Stimulated activated CD8-positive, alpha-beta memory T cell treated with anti-CD3 and anti-CD28 coated beads, Interleukin-7, amount 100 ng/mL, for 48 hours (primary cell): Measurements from ENCODE around the gene STAT3.
A peak's percentile ranks its signal among the peaks of the same experiment; 100 is the strongest.
"Not testable (repeated sequence)": the region's sequence is repeated elsewhere in the genome, so short reads cannot be mapped to it uniquely, and the experiment has no call there.

Source experiments
- DNase-seq, 2 donors: peaks; one replicate each; pipeline ENCODE4 v3.0.0-alpha.2; 2020; ENCODE audit warnings: low read depth in 1 of 2; ENCODE audit errors: extremely low read depth in 1 of 2

The STAT3 gene

GRCh38 chr17:42409523-42410318 lies 21.5 kb upstream of the STAT3 start:
- DNase-seq = no peak

- DNase-seq = no peak
These were observed 19.8 kb upstream of the STAT3 start for GRCh38 chr17:42408061-42408460.

GRCh38 chr17:42407289-42407836 lies 19.1 kb upstream of the STAT3 start:
- peak in 1 of 2 donors; percentile 58 for DNase-seq

GRCh38 chr17:42406615-42407288 lies 18.5 kb upstream of the STAT3 start:
- no peak for DNase-seq

- peak; percentile 54 for DNase-seq
These were observed 17.8 kb upstream of the STAT3 start for GRCh38 chr17:42405963-42406495.

DNA sequence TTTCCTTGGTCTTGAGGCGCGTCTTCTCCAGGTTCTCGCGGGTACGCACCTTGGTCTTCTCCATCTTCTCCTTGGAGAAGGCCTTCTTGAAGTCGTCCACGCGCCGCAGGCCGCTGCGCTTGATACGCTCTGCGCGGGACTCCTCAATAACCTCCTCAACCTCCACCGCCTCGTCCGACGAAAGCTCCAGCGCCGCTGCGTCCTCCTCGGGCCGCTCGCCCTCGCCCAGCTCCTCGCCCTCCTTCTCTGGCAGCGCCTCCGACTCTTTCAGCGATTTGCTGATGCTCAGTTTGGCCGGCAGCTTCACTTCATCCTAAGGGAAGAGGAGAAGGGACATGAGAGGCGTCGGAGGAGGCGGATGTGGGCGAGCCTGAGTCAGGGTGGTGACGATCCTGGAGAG lies 16.8 kb upstream of the STAT3 start:
- DNase-seq = no peak

DNA sequence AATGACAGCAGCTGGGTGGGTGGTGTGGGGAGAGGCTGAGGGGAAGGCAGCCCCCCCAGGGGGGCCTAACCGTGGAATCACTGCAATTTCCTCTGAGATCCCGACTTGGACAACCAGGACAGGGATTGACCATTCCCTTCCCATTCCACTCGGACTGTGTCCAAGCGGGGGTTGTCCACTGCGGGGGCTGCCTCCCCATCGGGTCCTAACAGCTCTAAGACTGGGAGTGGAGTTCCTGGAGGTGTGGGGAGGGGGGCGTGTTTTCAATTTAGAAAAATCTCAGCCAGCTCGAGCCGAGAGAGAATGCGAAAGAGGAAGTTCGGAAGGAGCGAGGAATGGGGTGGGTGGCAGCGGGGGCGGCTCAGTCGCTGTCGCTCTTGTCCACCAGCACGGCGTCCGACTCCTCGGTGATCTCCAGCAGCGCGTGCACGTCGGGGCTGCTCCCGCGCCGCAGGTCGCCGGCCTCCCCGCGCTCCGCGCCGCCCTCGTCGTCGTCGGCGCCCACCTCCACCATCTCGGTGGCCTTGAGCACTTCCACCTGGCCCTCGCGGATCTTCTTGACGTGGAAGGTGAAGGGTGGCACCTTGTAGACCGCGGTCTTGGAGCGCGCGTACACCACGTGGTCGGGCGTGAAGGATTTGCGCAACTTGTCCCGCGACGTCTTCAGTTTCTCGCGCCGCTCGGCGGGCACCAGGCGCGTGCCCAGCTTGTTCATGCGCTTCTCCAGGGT lies 16.2 kb upstream of the STAT3 start:
- DNase-seq = no peak

- DNase-seq = no peak
These were observed 14.9 kb upstream of the STAT3 start for GRCh38 chr17:42403150-42403549.

DNA sequence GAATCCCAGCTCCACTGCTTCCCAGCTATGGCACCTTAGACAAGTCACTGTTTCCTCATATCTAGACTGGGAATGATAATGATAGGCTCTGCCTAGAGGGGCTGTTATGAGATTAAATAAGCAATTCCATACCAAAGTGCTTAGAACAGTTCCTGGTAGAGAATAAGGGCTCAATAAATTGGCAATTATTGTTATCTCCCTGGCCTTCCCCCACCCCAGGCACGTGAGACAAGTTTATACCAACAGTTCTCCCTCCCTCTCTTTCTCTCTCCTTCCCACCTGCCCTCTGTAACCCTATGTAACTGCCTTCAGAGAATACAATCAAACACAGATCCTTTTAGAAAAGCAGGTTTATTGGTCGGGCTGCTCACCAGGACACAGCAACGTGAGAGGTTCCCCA lies 13.9 kb upstream of the STAT3 start:
- DNase-seq = no peak

- not testable (repeated sequence) for DNase-seq
These were observed 12.7 kb upstream of the STAT3 start for GRCh38 chr17:42400844-42401375.

DNA sequence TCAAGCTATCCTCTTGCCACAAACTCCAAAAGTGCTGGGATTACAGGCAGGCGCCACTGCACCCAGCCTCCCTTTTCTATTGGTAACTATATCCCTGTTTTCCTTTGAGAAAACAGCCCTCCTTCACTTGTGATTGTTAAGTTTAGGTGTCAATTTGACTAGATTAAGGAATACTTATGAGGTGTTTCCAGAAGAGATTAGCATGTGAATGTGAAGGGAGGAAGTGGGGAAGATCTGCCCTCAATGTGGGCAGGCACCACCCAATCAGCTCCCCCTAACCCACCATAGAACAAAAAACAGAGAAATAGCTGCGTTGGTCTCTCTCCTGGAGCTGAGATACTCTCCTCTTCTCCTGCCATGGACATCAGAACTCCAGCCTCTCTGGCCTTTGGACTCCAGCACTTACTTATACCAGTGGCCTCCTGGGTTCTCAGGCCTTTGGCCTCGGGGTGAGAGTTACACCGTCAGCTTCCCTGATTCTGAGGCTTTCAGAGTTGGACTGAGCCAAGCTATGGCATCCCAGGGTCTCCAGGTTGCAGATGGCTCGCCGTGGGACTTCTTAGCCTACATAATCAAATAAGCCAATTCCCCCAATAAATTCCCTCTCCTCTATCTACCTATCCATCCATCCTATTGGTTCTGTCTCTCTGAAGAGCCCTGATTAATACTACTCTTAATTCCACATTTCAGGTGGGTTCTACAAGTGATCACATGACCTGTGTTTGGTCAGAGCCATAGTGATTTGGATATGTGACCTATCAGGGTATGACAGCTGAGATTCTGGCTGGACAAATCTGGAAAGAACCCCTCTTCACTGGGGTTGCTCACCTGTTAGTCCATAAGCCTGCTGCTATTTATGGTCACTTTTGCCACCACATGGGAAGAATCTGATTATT lies 12.0 kb upstream of the STAT3 start:
- DNase-seq = no peak

DNA sequence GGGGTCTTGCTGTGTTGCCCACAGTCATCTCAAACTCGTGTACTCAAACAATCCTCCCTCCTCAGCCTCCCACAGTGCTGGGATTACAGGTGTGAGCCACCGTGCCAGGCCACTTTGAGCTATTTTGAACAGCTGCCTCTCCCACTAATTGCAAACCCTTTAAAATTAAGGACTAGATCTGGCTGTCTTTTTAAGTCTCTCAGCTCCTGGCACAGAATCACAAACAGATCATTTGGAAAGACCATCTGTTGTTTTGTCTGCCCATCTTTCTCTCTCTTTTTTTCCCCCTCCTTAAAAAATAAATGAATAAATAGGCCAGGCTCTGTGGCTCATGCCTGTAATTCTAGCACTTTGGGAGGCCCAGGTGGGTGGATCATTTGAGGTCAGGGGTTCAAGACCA lies 10.9 kb upstream of the STAT3 start:
- no peak for DNase-seq

DNA sequence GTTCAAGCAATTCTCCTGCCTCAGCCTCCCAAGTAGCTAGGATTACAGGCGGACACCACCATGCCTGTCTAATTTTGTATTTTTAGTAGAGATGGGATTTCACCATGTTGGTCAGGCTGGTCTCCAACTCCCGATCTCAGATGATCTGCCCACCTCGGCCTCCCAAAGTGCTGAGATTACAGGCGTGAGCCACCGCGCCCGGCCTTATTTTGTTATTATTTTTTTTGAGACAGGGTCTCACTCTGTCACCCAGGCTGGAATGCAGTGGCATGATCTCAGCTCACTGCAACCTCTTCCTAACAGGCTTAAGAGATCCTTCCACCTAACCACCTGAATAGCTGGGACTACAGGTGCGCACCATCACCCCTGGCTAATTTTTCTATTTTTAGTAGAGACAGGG lies 7.4 kb upstream of the STAT3 start:
- DNase-seq = not testable (repeated sequence)

DNA sequence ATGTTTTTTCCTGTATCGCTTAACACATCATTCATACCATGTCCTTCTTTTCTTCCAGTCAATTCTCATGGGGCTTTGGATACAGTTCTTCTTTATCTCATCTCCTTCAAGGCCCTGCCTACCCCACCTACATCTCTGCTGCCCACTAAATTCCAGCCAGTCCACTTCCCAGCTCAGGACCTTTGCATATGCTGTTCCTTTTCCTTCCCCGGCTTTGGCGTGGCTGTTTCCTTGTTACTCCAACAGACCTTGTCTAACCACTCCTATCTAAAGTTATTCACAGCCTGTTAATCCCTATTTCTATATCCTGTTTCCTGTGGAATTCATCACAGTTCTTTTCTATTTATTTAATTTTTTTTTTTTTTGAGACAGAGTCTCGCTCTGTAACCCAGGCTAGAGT lies 6.6 kb upstream of the STAT3 start:
- DNase-seq = no peak

DNA sequence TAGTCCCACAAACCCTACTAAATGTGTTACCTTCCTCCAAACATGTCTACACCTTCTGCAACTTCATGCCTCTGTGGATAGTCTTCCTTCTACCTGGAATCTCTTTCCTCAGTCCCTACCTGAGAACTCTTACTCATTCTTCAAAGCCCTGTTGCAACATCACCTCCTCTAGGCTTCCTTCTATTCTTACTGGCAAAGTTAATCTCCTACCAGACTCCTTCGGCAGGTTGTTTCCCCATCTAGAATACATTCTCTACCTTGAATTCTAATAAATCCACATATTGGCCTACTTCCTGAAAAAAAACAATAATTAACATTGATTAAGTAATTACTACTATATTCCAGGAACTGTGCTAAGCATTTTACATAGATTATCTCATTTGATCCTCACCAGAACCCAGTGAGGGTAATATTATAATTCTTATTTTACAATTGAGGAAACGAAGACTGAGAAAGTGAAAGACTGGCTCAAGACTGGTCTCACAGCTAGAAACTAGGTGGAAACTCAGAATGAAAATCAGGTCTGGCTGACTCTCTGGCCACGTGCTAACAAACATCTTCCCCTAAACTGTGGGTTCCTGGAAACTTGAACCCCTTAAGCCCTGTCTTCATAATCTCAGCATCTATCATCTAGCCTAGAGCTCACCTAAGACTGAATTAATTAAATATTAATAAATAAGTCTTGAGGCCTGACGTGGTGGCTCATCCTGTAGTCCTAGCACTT lies 4.6 kb upstream of the STAT3 start:
- no peak for DNase-seq

- DNase-seq = not testable (repeated sequence)
These were observed 3.2 kb upstream of the STAT3 start for GRCh38 chr17:42391439-42391838.

DNA sequence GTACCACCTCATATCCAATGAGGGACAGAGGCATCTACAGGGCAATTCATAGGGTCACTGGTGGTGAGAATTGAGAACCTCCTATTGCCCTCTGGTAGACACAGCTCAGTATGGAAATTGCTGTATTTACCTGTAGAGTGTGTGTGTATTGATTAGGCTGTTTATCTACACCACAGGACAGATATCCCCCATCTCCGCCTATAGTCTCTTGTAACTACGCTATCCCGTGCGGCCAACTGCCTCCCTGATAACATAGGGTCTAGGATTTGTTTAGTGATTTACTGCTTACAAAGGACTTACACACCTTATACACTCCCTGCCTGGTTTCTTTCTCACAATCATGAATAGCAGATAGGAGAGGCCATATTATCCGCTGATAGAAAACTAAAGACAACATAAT lies 1.7 kb upstream of the STAT3 start:
- no peak for DNase-seq

- DNase-seq = peak in 1 of 2 donors; percentile 85
These were observed 834 bp upstream of the STAT3 start for GRCh38 chr17:42389135-42389417.

GRCh38 chr17:42387661-42388380 lies 421 bp downstream of the STAT3 start:
- no peak for DNase-seq
